DND-41 (cell line): ENCODE data around the gene PRDM2.

Source experiments
- CTCF ChIP-seq: IDR thresholded peaks from 2 replicates; pipeline ENCODE4 v1.5.1; 2012; ENCODE audit warnings: borderline replicate concordance, low read length, moderate library complexity, mild to moderate bottlenecking; ENCODE audit not compliant: poor library complexity, severe bottlenecking; ENCODE audit errors: extremely low read depth
- EZH2 ChIP-seq: IDR thresholded peaks from 3 replicates; pipeline ENCODE4 v1.6.1; 2012; ENCODE audit warnings: borderline replicate concordance, low read depth, mild to moderate bottlenecking, moderate library complexity, low read length, inconsistent platforms; ENCODE audit not compliant: severe bottlenecking

DNA sequence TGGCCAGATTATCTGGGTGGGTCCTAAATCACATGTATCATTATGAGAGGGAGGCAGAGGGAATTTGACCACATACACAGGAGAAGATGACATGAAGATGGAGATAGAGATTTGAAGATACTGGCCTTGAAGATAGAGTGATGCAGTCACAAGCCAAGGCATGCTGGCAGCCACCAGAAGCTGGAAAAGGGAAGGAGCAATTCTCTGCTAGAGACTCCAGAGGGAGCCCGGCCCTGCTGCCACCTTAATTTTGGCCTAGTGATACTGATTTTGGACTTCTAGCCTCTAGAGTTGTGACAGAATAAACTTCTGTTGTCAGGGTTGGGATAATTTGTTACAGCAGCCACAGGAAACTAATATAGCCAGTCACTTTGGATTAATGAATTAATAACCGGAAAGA, 2.2 kb upstream of the PRDM2 start:
- TF ChIP-seq CTCF (no peak), EZH2 (no peak)
